CD8-positive, alpha-beta memory T cell (primary cell): Measurements from ENCODE around the gene ZNRF3. TPM values are rescaled to one million over a fixed set of nuclear protein-coding genes. Genes with fewer than 3 reads are reported as not detected.

ENCODE experiments used
- CTCF ChIA-PET: fragments of 350-600 bp; sonication (Branson Sonifier 250); formaldehyde crosslinking; loops from one replicate; lab custom pipeline; 2021; ENCODE audit warnings: antibody characterized with exemption; lab: Charles Lee
- POLR2A ChIA-PET: fragments of 350-600 bp; sonication (Branson Sonifier 250); formaldehyde crosslinking; loops from one replicate; lab custom pipeline; 2021; ENCODE audit warnings: antibody characterized with exemption; lab: Charles Lee
- DNase-seq, 5 donors: peaks; one replicate each; pipeline versions ENCODE4 v3.0.0 to v3.0.0-alpha.2; 2020 to 2022; ENCODE audit warnings: mixed read lengths in 1 of 5
- H3K27ac ChIP-seq: one replicate; pipeline ENCODE4 v1.7.0; 2013; ENCODE audit warnings: low read depth, mild to moderate bottlenecking, low read length, moderate library complexity
- H3K27me3 ChIP-seq: 2 replicates; pipeline ENCODE4 v1.7.0; 2013; ENCODE audit warnings: low read length, mild to moderate bottlenecking; ENCODE audit not compliant: insufficient read depth, poor library complexity, severe bottlenecking
- H3K36me3 ChIP-seq: 2 replicates; pipeline ENCODE4 v1.7.0; 2013; ENCODE audit warnings: mild to moderate bottlenecking, low read length, moderate library complexity; ENCODE audit not compliant: insufficient read depth
- H3K4me1 ChIP-seq: 2 replicates; pipeline ENCODE4 v1.7.0; 2013; ENCODE audit warnings: mild to moderate bottlenecking, low read length, moderate library complexity; ENCODE audit not compliant: insufficient read depth
- H3K4me3 ChIP-seq: 2 replicates; pipeline ENCODE4 v1.7.0; 2013; ENCODE audit warnings: mild to moderate bottlenecking, low read length
- H3K9me3 ChIP-seq: 2 replicates; pipeline ENCODE4 v1.7.0; 2013; ENCODE audit warnings: mild to moderate bottlenecking, low read length
- H3K27ac Mint-ChIP-seq, 8 donors: one replicate each; pipeline ENCODE4 v1.8.0; 2020 to 2021; ENCODE audit warnings: mixed read lengths in 8 of 8, mild to moderate bottlenecking in 6 of 8, inconsistent platforms in 3 of 8, moderate library complexity in 3 of 8
- H3K27me3 Mint-ChIP-seq, 2 donors: one replicate each; pipeline ENCODE4 v1.8.0; 2020 to 2021; ENCODE audit warnings: mixed read lengths in 2 of 2, mild to moderate bottlenecking in 1 of 2, moderate library complexity in 1 of 2
- H3K36me3 Mint-ChIP-seq, 3 donors: one replicate each; pipeline ENCODE4 v1.8.0; 2020 to 2021; ENCODE audit warnings: mixed read lengths in 3 of 3, inconsistent platforms in 1 of 3, mild to moderate bottlenecking in 1 of 3
- H3K4me1 Mint-ChIP-seq, 3 donors: one replicate each; pipeline ENCODE4 v1.8.0; 2020 to 2021; ENCODE audit warnings: mixed read lengths in 3 of 3, inconsistent platforms in 1 of 3, mild to moderate bottlenecking in 1 of 3
- H3K4me3 Mint-ChIP-seq, 7 donors: one replicate each; pipeline ENCODE4 v1.8.0; 2020 to 2021; ENCODE audit warnings: mixed read lengths in 7 of 7, mild to moderate bottlenecking in 6 of 7, moderate library complexity in 4 of 7, inconsistent platforms in 2 of 7
- H3K9me3 Mint-ChIP-seq, 5 donors: one replicate each; pipeline ENCODE4 v1.8.0; 2020 to 2022; ENCODE audit warnings: mixed read lengths in 5 of 5, mild to moderate bottlenecking in 3 of 5, moderate library complexity in 2 of 5, inconsistent platforms in 1 of 5
- polyA plus RNA-seq: library from polyadenylated mRNA; unstranded; fragments of 300-500 nt; fragmentation: Illumina TruSeq; gene quantifications from one replicate; pipeline ENCODE4 v1.2.3, GENCODE V29; 2021
- total RNA-seq, 2 experiments: library from RNA; stranded (reverse); gene quantifications; one replicate each; pipeline ENCODE4 v1.2.3, GENCODE V29; 2021

Gene ZNRF3
- total and polyA plus RNA-seq, 3 experiments from 2014 or later: 0.35 to 1.2 (median 1.0) TPM

- Mint-ChIP-seq H3K4me3 (no peak overlapping the region), H3K27me3 (peaks cover 6 to 26% of the 10 kb centered on the region in 2 donors), H3K36me3 (no peaks in the 10 kb centered on the region), H3K9me3 (no peaks in the 10 kb centered on the region), H3K27ac (no peak overlapping the region), H3K4me1 (peaks cover 7 to 13% (median 13%) of the 10 kb centered on the region in 3 donors)
- no peak for DNase-seq
- no peak overlapping the region for H3K27ac ChIP-seq
- H3K9me3 ChIP-seq: no peaks in the 10 kb centered on the region
- H3K4me3 ChIP-seq: no peak overlapping the region
- H3K27me3 ChIP-seq: no peaks in the 10 kb centered on the region
- no peaks in the 10 kb centered on the region for H3K36me3 ChIP-seq
- peaks cover 6% of the 10 kb centered on the region for H3K4me1 ChIP-seq
- ChIA-PET CTCF (no interaction called here), POLR2A (no interaction called here)
Measured at GRCh38 chr22:28894807-28895206, 11.4 kb downstream of the ZNRF3 start.

GRCh38 chr22:28896611-28897010 is 13.2 kb downstream of the ZNRF3 start:
- ChIA-PET POLR2A (no interaction called here), CTCF (no interaction called here)
- no peak for DNase-seq
- peaks cover 6% of the 10 kb centered on the region for H3K4me1 ChIP-seq
- Mint-ChIP-seq H3K4me1 (peaks cover 11 to 18% (median 18%) of the 10 kb centered on the region in 3 donors), H3K36me3 (no peaks in the 10 kb centered on the region), H3K9me3 (no peaks in the 10 kb centered on the region), H3K4me3 (no peak overlapping the region), H3K27ac (no peak overlapping the region), H3K27me3 (peaks cover 5 to 27% of the 10 kb centered on the region in 2 donors)
- no peak overlapping the region for H3K27ac ChIP-seq
- no peaks in the 10 kb centered on the region for H3K36me3 ChIP-seq
- no peak overlapping the region for H3K4me3 ChIP-seq
- H3K27me3 ChIP-seq: no peaks in the 10 kb centered on the region
- H3K9me3 ChIP-seq: no peaks in the 10 kb centered on the region

GRCh38 chr22:28898233-28898629 is 14.9 kb downstream of the ZNRF3 start:
- Histone ChIP-seq H3K9me3 (no peaks in the 10 kb centered on the region), H3K27ac (no peak overlapping the region), H3K4me1 (peaks cover 6% of the 10 kb centered on the region), H3K4me3 (no peak overlapping the region), H3K27me3 (no peaks in the 10 kb centered on the region), H3K36me3 (no peaks in the 10 kb centered on the region)
- ChIA-PET CTCF (no interaction called here), POLR2A (no interaction called here)
- Mint-ChIP-seq H3K27ac (no peak overlapping the region), H3K36me3 (no peaks in the 10 kb centered on the region), H3K9me3 (no peaks in the 10 kb centered on the region), H3K4me3 (no peak overlapping the region), H3K4me1 (peaks cover 11 to 18% (median 18%) of the 10 kb centered on the region in 3 donors), H3K27me3 (peaks cover 2 to 29% of the 10 kb centered on the region in 2 donors)
- DNase-seq: no peak

- Mint-ChIP-seq H3K27me3 (peaks cover 2 to 37% of the 10 kb centered on the region in 2 donors), H3K4me3 (peak overlapping the region in 3 of 7 donors; percentile 15 to 61 (median 53)), H3K27ac (peak overlapping the region in 4 of 8 donors; percentile 22 to 57 (median 46)), H3K36me3 (no peaks in the 10 kb centered on the region), H3K4me1 (peaks cover 11 to 18% (median 18%) of the 10 kb centered on the region in 3 donors), H3K9me3 (no peaks in the 10 kb centered on the region)
- H3K27ac ChIP-seq: no peak overlapping the region
- peak; percentile 4 to 66 (median 45) for DNase-seq
- H3K4me3 ChIP-seq: no peak overlapping the region
- ChIA-PET CTCF (no interaction called here), POLR2A (no interaction called here)
- no peaks in the 10 kb centered on the region for H3K36me3 ChIP-seq
- H3K27me3 ChIP-seq: no peaks in the 10 kb centered on the region
- H3K9me3 ChIP-seq: no peaks in the 10 kb centered on the region
- peaks cover 6% of the 10 kb centered on the region for H3K4me1 ChIP-seq
Measured at GRCh38 chr22:28899199-28899853, 16.0 kb downstream of the ZNRF3 start.

GRCh38 chr22:28900379-28900925 is 17.1 kb downstream of the ZNRF3 start:
- Mint-ChIP-seq H3K36me3 (no peaks in the 10 kb centered on the region), H3K27me3 (peaks cover 4 to 37% of the 10 kb centered on the region in 2 donors), H3K27ac (peak overlapping the region in 2 of 8 donors; percentile 66 to 68), H3K4me1 (peaks cover 11 to 18% (median 18%) of the 10 kb centered on the region in 3 donors), H3K4me3 (no peak overlapping the region), H3K9me3 (no peaks in the 10 kb centered on the region)
- Histone ChIP-seq H3K9me3 (no peaks in the 10 kb centered on the region), H3K27me3 (no peaks in the 10 kb centered on the region), H3K27ac (no peak overlapping the region), H3K4me1 (peaks cover 6% of the 10 kb centered on the region), H3K36me3 (no peaks in the 10 kb centered on the region), H3K4me3 (no peak overlapping the region)
- POLR2A ChIA-PET: no interaction called here
- CTCF ChIA-PET: no interaction called here
- no peak for DNase-seq

- POLR2A ChIA-PET: no interaction called here
- CTCF ChIA-PET: no interaction called here
Measured at GRCh38 chr22:28902490-28902889, 19.1 kb downstream of the ZNRF3 start.

GRCh38 chr22:28903080-28903479 is 19.7 kb downstream of the ZNRF3 start:
- Histone ChIP-seq H3K9me3 (no peaks in the 10 kb centered on the region), H3K36me3 (no peaks in the 10 kb centered on the region), H3K4me1 (peaks cover 6% of the 10 kb centered on the region), H3K4me3 (no peak overlapping the region), H3K27me3 (no peaks in the 10 kb centered on the region), H3K27ac (no peak overlapping the region)
- ChIA-PET POLR2A (no interaction called here), CTCF (no interaction called here)
- Mint-ChIP-seq H3K27me3 (peaks cover 4 to 46% of the 10 kb centered on the region in 2 donors), H3K4me1 (peaks cover 11 to 18% (median 18%) of the 10 kb centered on the region in 3 donors), H3K27ac (no peak overlapping the region), H3K36me3 (no peaks in the 10 kb centered on the region), H3K4me3 (no peak overlapping the region), H3K9me3 (no peaks in the 10 kb centered on the region)
- no peak for DNase-seq

More at GRCh38 chr22:28902490-28902889, 19.1 kb downstream of the ZNRF3 start:
- Histone ChIP-seq H3K4me1 (peaks cover 6% of the 10 kb centered on the region), H3K4me3 (no peak overlapping the region), H3K27ac (no peak overlapping the region), H3K36me3 (no peaks in the 10 kb centered on the region), H3K9me3 (no peaks in the 10 kb centered on the region), H3K27me3 (no peaks in the 10 kb centered on the region)
- Mint-ChIP-seq H3K4me1 (peaks cover 11 to 18% (median 18%) of the 10 kb centered on the region in 3 donors), H3K4me3 (no peak overlapping the region), H3K27me3 (peaks cover 4 to 40% of the 10 kb centered on the region in 2 donors), H3K27ac (no peak overlapping the region), H3K9me3 (no peaks in the 10 kb centered on the region), H3K36me3 (no peaks in the 10 kb centered on the region)
- no peak for DNase-seq

- H3K9me3 Mint-ChIP-seq: no peaks in the 10 kb centered on the region
- no peaks in the 10 kb centered on the region for H3K27me3 ChIP-seq
- H3K4me3 Mint-ChIP-seq: no peak overlapping the region
- DNase-seq: no peak
- H3K4me1 ChIP-seq: peaks cover 6% of the 10 kb centered on the region
- CTCF ChIA-PET: no interaction called here
- H3K27ac Mint-ChIP-seq: no peak overlapping the region
- peaks cover 4 to 52% of the 10 kb centered on the region in 2 donors for H3K27me3 Mint-ChIP-seq
- no peak overlapping the region for H3K27ac ChIP-seq
- no peaks in the 10 kb centered on the region for H3K36me3 ChIP-seq
- H3K4me1 Mint-ChIP-seq: peaks cover 11 to 16% (median 15%) of the 10 kb centered on the region in 3 donors
- no peaks in the 10 kb centered on the region for H3K9me3 ChIP-seq
- H3K4me3 ChIP-seq: no peak overlapping the region
- no peaks in the 10 kb centered on the region for H3K36me3 Mint-ChIP-seq
- POLR2A ChIA-PET: no interaction called here
Measured at GRCh38 chr22:28903729-28904128, 20.4 kb downstream of the ZNRF3 start.
